Measurements from ENCODE around the gene SELL. TPM values are rescaled to one million over a fixed set of nuclear protein-coding genes. Genes with fewer than 3 reads are reported as not detected.
"Not testable (repeated sequence)": the region's sequence is repeated elsewhere in the genome, so short reads cannot be mapped to it uniquely, and the experiment has no call there.

SELL gene
- total and polyA plus RNA-seq, 5 donors = 0.61 to 3.8 (median 1.2) TPM

DNA sequence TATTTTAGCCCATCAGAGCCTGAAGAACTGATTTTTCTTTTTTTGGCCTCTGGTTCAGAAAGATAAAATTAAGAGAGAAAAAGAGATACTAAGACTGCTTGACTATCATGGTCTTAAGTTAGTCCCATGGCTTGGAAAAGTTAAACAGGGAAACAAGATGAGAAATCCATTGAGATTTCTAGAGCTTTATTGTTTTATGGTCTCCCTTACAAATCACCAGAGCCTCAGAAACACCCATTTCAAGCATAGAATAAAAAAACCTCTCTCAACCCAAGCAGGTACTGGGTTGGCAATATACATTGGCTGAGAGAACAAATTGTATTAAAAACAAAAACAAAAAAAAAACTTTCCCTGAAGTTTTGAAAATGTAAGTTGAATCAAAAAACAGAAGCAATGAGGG, 18.6 kb upstream of the SELL start:
- intact Hi-C loops (cut with DNase I) = no loop called here
- H3K27ac ChIP-seq (ENCODE audit: low read length) = no peak overlapping the region
- no peak overlapping the region for H3K4me3 ChIP-seq (ENCODE audit: low read length)
- DNase-seq (no peak), ATAC-seq (no peak)
- H3K9me3 ChIP-seq (ENCODE audit: control insufficient read depth, low read length) = no peaks in the 10 kb centered on the region
- no peaks in the 10 kb centered on the region for H3K4me1 ChIP-seq (ENCODE audit: control insufficient read depth, insufficient read depth, low read length)
- no peaks in the 10 kb centered on the region for H3K27me3 ChIP-seq (ENCODE audit: control insufficient read depth, insufficient read depth)

- Histone ChIP-seq H3K4me3 (ENCODE audit: low read length) (no peak overlapping the region), H3K27me3 (ENCODE audit: control insufficient read depth, insufficient read depth) (no peaks in the 10 kb centered on the region), H3K9me3 (ENCODE audit: control insufficient read depth, low read length) (no peaks in the 10 kb centered on the region), H3K27ac (ENCODE audit: low read length) (no peak overlapping the region), H3K4me1 (ENCODE audit: control insufficient read depth, insufficient read depth, low read length) (no peaks in the 10 kb centered on the region)
- ATAC-seq = no peak
- 90% methylated on average over 6 of the region's 6 CpGs for WGBS
- intact Hi-C loops (cut with DNase I) = no loop called here
- DNase-seq = no peak
Measured at GRCh38 chr1:169727307-169727706, 15.9 kb upstream of the SELL start.

- ATAC-seq = no peak
- intact Hi-C loops (cut with DNase I) = no loop called here
- Histone ChIP-seq H3K27ac (ENCODE audit: low read length) (no peak overlapping the region), H3K9me3 (ENCODE audit: control insufficient read depth, low read length) (no peaks in the 10 kb centered on the region), H3K4me1 (ENCODE audit: control insufficient read depth, insufficient read depth, low read length) (no peaks in the 10 kb centered on the region), H3K27me3 (ENCODE audit: control insufficient read depth, insufficient read depth) (no peaks in the 10 kb centered on the region), H3K4me3 (ENCODE audit: low read length) (no peak overlapping the region)
- DNase-seq = no peak
- 88% methylated on average over 3 of the region's 3 CpGs for WGBS
Measured at GRCh38 chr1:169726851-169727250, 15.4 kb upstream of the SELL start.

- no peak overlapping the region for H3K27ac ChIP-seq (ENCODE audit: low read length)
- ATAC-seq (no peak), DNase-seq (no peak)
- intact Hi-C loops (cut with DNase I) = no loop called here
- no peaks in the 10 kb centered on the region for H3K27me3 ChIP-seq (ENCODE audit: control insufficient read depth, insufficient read depth)
- no peak overlapping the region for H3K4me3 ChIP-seq (ENCODE audit: low read length)
- no peaks in the 10 kb centered on the region for H3K4me1 ChIP-seq (ENCODE audit: control insufficient read depth, insufficient read depth, low read length)
- no peaks in the 10 kb centered on the region for H3K9me3 ChIP-seq (ENCODE audit: control insufficient read depth, low read length)
- 80% methylated on average over 3 of the region's 3 CpGs for WGBS
Measured at GRCh38 chr1:169725930-169726329, 14.5 kb upstream of the SELL start.

DNA sequence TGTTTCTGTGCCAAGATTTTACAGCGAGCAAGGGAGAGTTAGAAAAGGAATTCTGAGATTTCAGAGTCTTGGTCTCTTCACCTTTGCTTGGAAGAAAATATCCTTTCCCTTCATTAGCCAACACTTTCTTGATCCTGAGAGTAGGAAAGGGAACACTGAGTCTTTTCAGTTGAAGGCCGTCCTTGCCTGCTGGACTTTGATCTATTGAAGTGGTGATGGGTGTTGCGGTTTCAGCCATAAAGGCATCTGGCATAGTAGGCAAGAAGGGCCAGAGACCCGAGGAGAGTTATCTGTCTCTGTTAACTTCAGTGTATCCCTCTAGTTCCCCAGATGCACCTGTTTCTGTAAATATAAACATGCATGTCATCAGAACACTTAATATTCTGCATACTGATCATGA, 12.7 kb upstream of the SELL start:
- no peak for ATAC-seq
- DNase-seq = no peak
- Histone ChIP-seq H3K4me1 (ENCODE audit: control insufficient read depth, insufficient read depth, low read length) (no peaks in the 10 kb centered on the region), H3K27ac (ENCODE audit: low read length) (no peak overlapping the region), H3K27me3 (ENCODE audit: control insufficient read depth, insufficient read depth) (no peaks in the 10 kb centered on the region), H3K4me3 (ENCODE audit: low read length) (no peak overlapping the region), H3K9me3 (ENCODE audit: control insufficient read depth, low read length) (no peaks in the 10 kb centered on the region)
- intact Hi-C loops (cut with DNase I) = no loop called here
- 69% methylated on average over 4 of the region's 4 CpGs for WGBS

- no peak for DNase-seq
- no peaks in the 10 kb centered on the region for H3K9me3 ChIP-seq (ENCODE audit: control insufficient read depth, low read length)
- ATAC-seq = no peak
- intact Hi-C loops (cut with DNase I) = no loop called here
- no peak overlapping the region for H3K4me3 ChIP-seq (ENCODE audit: low read length)
- H3K27me3 ChIP-seq (ENCODE audit: control insufficient read depth, insufficient read depth) = no peaks in the 10 kb centered on the region
- H3K4me1 ChIP-seq (ENCODE audit: control insufficient read depth, insufficient read depth, low read length) = no peaks in the 10 kb centered on the region
- 79% methylated on average over 2 of the region's 2 CpGs for WGBS
- no peak overlapping the region for H3K27ac ChIP-seq (ENCODE audit: low read length)
Measured at GRCh38 chr1:169723763-169724162, 12.3 kb upstream of the SELL start.

- H3K4me3 ChIP-seq (ENCODE audit: low read length) = no peak overlapping the region
- ATAC-seq = no peak
- H3K4me1 ChIP-seq (ENCODE audit: control insufficient read depth, insufficient read depth, low read length) = no peaks in the 10 kb centered on the region
- H3K27ac ChIP-seq (ENCODE audit: low read length) = no peak overlapping the region
- DNase-seq = no peak
- no peaks in the 10 kb centered on the region for H3K9me3 ChIP-seq (ENCODE audit: control insufficient read depth, low read length)
- no peaks in the 10 kb centered on the region for H3K27me3 ChIP-seq (ENCODE audit: control insufficient read depth, insufficient read depth)
- intact Hi-C loops (cut with DNase I) = no loop called here
Measured at GRCh38 chr1:169722779-169723178, 11.4 kb upstream of the SELL start.

DNA sequence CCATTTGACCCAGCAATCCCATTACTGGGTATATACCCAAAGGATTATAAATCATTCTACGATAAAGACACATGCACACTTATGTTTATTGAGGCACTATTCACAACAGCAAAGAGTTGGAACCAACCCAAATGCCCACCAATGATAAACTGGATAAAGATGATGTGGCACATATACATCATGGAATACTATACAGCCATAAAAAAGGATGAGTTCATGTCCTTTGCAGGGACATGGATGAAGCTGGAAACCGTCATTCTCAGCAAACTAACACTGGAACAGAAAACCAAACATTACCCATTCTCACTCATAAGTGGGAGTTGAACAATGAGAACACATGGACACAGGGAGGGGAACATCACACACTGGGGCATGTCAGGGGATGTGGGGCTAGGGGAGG, 3.7 kb upstream of the SELL start:
- H3K4me1 ChIP-seq (ENCODE audit: control insufficient read depth, insufficient read depth, low read length); ATAC-seq; H3K4me3 ChIP-seq (ENCODE audit: low read length); H3K27me3 ChIP-seq (ENCODE audit: control insufficient read depth, insufficient read depth); H3K9me3 ChIP-seq (ENCODE audit: control insufficient read depth, low read length); DNase-seq; H3K27ac ChIP-seq (ENCODE audit: low read length); intact Hi-C loops (cut with DNase I): not testable (repeated sequence)
- 86% methylated on average over 2 of the region's 2 CpGs for WGBS

DNA sequence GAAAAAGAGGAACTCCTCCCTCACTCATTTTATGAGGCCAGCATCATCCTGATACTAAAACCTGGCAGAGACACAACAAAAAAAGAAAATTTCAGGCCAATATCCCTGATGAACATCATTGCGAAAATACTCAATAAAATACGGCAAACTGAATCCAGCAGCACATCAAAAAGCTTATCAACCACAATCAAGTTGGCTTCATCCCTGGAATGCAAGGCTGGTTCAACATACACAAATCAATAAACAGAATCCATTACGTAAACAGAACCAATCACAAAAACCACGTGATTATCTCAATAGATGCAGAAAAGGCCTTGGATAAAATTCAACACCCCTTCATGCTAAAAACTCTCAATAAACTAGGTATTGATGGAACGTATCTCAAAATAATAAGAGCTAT, 1.7 kb upstream of the SELL start:
- not testable (repeated sequence) for H3K27ac ChIP-seq (ENCODE audit: low read length); ATAC-seq; H3K27me3 ChIP-seq (ENCODE audit: control insufficient read depth, insufficient read depth); DNase-seq; H3K4me1 ChIP-seq (ENCODE audit: control insufficient read depth, insufficient read depth, low read length); H3K4me3 ChIP-seq (ENCODE audit: low read length); H3K9me3 ChIP-seq (ENCODE audit: control insufficient read depth, low read length)
- intact Hi-C loops (cut with DNase I) = loop anchor here in 1 of 4 donors (5.0 kb wide), 2 partner anchors 111 to 161 kb away; no protein-coding TSS in a partner anchor
- 93% methylated on average over 5 of the region's 5 CpGs for WGBS

- no peak for ATAC-seq
- no peaks in the 10 kb centered on the region for H3K27me3 ChIP-seq (ENCODE audit: control insufficient read depth, insufficient read depth)
- WGBS = 88% methylated on average over 2 of the region's 2 CpGs
- intact Hi-C loops (cut with DNase I) = loop anchor here in 1 of 4 donors (5.0 kb wide), 2 partner anchors 110 to 160 kb away; no protein-coding TSS in a partner anchor
- no peak overlapping the region for H3K4me3 ChIP-seq (ENCODE audit: low read length)
- H3K9me3 ChIP-seq (ENCODE audit: control insufficient read depth, low read length) = no peaks in the 10 kb centered on the region
- H3K4me1 ChIP-seq (ENCODE audit: control insufficient read depth, insufficient read depth, low read length) = no peaks in the 10 kb centered on the region
- DNase-seq = no peak
- H3K27ac ChIP-seq (ENCODE audit: low read length) = no peak overlapping the region
Measured at GRCh38 chr1:169712309-169712631, 850 bp upstream of the SELL start.

DNA sequence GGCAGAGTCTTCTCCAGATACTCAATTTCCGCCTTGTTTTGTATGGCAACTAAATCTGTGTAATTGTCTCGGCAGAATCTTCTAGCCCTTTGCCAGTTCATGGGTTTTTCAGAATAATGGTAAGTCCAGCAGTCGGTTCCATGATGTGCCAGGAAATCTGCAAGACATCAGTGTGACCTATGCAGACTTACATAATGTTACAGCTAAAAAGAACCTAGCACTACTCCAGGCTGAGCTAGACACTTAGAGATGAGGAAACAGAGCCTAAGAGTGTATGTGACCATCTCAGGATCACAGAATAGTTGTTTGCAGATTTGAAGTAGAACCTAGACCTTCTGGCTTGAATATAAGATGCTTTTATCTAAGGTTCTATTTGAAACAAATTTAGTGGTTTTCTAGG, 2.8 kb downstream of the SELL start:
- H3K9me3 ChIP-seq (ENCODE audit: control insufficient read depth, low read length) = no peaks in the 10 kb centered on the region
- no peak overlapping the region for H3K4me3 ChIP-seq (ENCODE audit: low read length)
- H3K4me1 ChIP-seq (ENCODE audit: control insufficient read depth, insufficient read depth, low read length) = no peaks in the 10 kb centered on the region
- DNase-seq (no peak), ATAC-seq (no peak)
- 82% methylated on average over 3 of the region's 3 CpGs for WGBS
- intact Hi-C loops (cut with DNase I) = loop anchor here in 2 of 4 donors (10.0 kb wide), 2 partner anchors 86 to 114 kb away; partner anchors contain the start of gene METTL18 (in 1 of the 2)
- no peak overlapping the region for H3K27ac ChIP-seq (ENCODE audit: low read length)
- H3K27me3 ChIP-seq (ENCODE audit: control insufficient read depth, insufficient read depth) = no peaks in the 10 kb centered on the region

- Histone ChIP-seq H3K27ac (ENCODE audit: low read length) (no peak overlapping the region), H3K4me3 (ENCODE audit: low read length) (no peak overlapping the region), H3K27me3 (ENCODE audit: control insufficient read depth, insufficient read depth) (no peaks in the 10 kb centered on the region), H3K9me3 (ENCODE audit: control insufficient read depth, low read length) (no peaks in the 10 kb centered on the region), H3K4me1 (ENCODE audit: control insufficient read depth, insufficient read depth, low read length) (no peaks in the 10 kb centered on the region)
- intact Hi-C loops (cut with DNase I) = loop anchor here in 2 of 4 donors (10.0 kb wide), 2 partner anchors 87 to 113 kb away; partner anchors contain the start of gene METTL18 (in 1 of the 2)
- 71% methylated on average over 9 of the region's 9 CpGs for WGBS
- ATAC-seq = no peak
- no peak for DNase-seq
Measured at GRCh38 chr1:169707912-169708604, 3.4 kb downstream of the SELL start.

Measured in right cardiac atrium (tissue), 5 donors.